Measurements from ENCODE around the gene MAN2B1. TPM values are rescaled to one million over a fixed set of nuclear protein-coding genes. Genes with fewer than 3 reads are reported as not detected.

The MAN2B1 gene
- total and polyA plus RNA-seq, 2 of the 8 experiments (the other 6 are each of a cell fraction or from before 2014, with no cell fraction given) = 55.3 to 76.3 TPM

GRCh38 chr19:12623361-12624031 is 43.0 kb downstream of the MAN2B1 start:
- no peak for DNase-seq (ENCODE audit: low read depth in 1 of 2, low spot score in 2 of 2)
- Histone ChIP-seq H2BK15ac (ENCODE audit: low read length) (no peak overlapping the region), H3K18ac (ENCODE audit: extremely low read depth, low read length) (no peak overlapping the region), H3K36me3 (ENCODE audit: control insufficient read depth in 2 of 4, insufficient read depth in 4 of 4, low read length in 3 of 4) (peaks cover 7 to 51% (median 36%) of the 10 kb centered on the region in 4 experiments; a peak in 7 of 8 replicates), H3K9me3 (ENCODE audit: insufficient read depth in 2 of 2, low read depth in 1 of 2, low read length in 1 of 2) (peaks cover 17 to 28% of the 10 kb centered on the region in 2 experiments), H4K20me1 (replicated peaks in 1 of 2; ENCODE audit: control insufficient read depth in 1 of 2, insufficient read depth in 2 of 2, low read length in 2 of 2) (no peaks in the 10 kb centered on the region), H3K23me2 (ENCODE audit: low read depth, low read length) (no peaks in the 10 kb centered on the region), H2BK120ac (replicated peaks; ENCODE audit: low read depth, low read length) (no peak overlapping the region), H2AFZ (ENCODE audit: low read length) (no peak overlapping the region), H2BK5ac (ENCODE audit: low read depth, low read length) (no peak overlapping the region), H3K79me1 (ENCODE audit: low read depth, low read length) (no peaks in the 10 kb centered on the region), H3K4me3 (ENCODE audit: extremely low read depth in 1 of 4, insufficient read depth in 2 of 4, low read depth in 3 of 4, low read length in 4 of 4) (no peak overlapping the region), H3K79me2 (ENCODE audit: control insufficient read depth in 1 of 2, insufficient read depth in 2 of 2, low read length in 2 of 2) (peaks cover 3 to 25% of the 10 kb centered on the region in 2 experiments; a peak in 2 of 4 replicates), H3K27me3 (replicated peaks in 1 of 4; ENCODE audit: control insufficient read depth in 3 of 4, extremely low read depth in 1 of 4, insufficient read depth in 3 of 4, low read length in 3 of 4) (no peaks in the 10 kb centered on the region), H4K8ac (ENCODE audit: extremely low read depth, insufficient read depth, low read length) (no peak overlapping the region), H3K4ac (replicated peaks; ENCODE audit: insufficient read length, low read depth, low read length) (no peak overlapping the region), H2BK12ac (ENCODE audit: low read depth, low read length) (no peak overlapping the region), H3K14ac (ENCODE audit: insufficient read length) (no peak overlapping the region), H3K4me1 (replicated peaks in 1 of 4; ENCODE audit: control insufficient read depth in 3 of 4, insufficient read depth in 4 of 4, low read length in 3 of 4) (no peaks in the 10 kb centered on the region), H3K56ac (replicated peaks; ENCODE audit: insufficient read length, low read depth, low read length) (no peak overlapping the region), H3K4me2 (ENCODE audit: insufficient read depth in 1 of 2, low read depth in 2 of 2, low read length in 2 of 2) (no peak overlapping the region), H2AK5ac (ENCODE audit: low read depth, low read length) (no peak overlapping the region), H4K91ac (replicated peaks; ENCODE audit: insufficient read length, low read length) (no peak overlapping the region), H3K9ac (replicated peaks in 1 of 4; ENCODE audit: extremely low read depth in 1 of 4, low read depth in 3 of 4, low read length in 3 of 4) (no peak overlapping the region), H4K5ac (ENCODE audit: insufficient read length, low read depth, low read length) (no peak overlapping the region), H2BK20ac (ENCODE audit: low read length) (no peak overlapping the region), H3K23ac (ENCODE audit: insufficient read length) (no peak overlapping the region), H3K27ac (ENCODE audit: low read depth, low read length) (no peak overlapping the region)
- 97% methylated on average over 4 of the region's 4 CpGs; no CpG with 5 or more reads in 1 of the 2 experiments for WGBS, 2 experiments (ENCODE audit: extremely low coverage in 1 of 2, insufficient coverage in 1 of 2, insufficient read length in 1 of 2, insufficient replicate concordance in 2 of 2, low coverage in 1 of 2, low lambda C conversion rate in 2 of 2, missing lambda C conversion rate in 1 of 2)
- POLR2A ChIA-PET (ENCODE audit: partially characterized antibody) = interaction anchor here (0.8 to 0.9 kb wide), 3 partner anchors 10 to 53 kb away, joined by 3 read pairs; no protein-coding TSS in a partner anchor
- FAIRE-seq = no peak
- CTCF ChIA-PET (ENCODE audit: partially characterized antibody) = interaction anchor here (0.7 to 1.3 kb wide), 4 partner anchors 10 to 198 kb away, joined by 3 to 5 read pairs (median 4); no protein-coding TSS in a partner anchor
- TF ChIP-seq TAF1 (IDR thresholded peaks at IDR 0.05; ENCODE audit: low read depth, low read length) = no peak
- TF ChIP-seq RFX5 (IDR thresholded peaks at IDR 0.05; ENCODE audit: borderline replicate concordance, low read depth, low read length) = no peak
- TF ChIP-seq CHD2 (IDR thresholded peaks at IDR 0.05; ENCODE audit: low read length) = no peak
- TF ChIP-seq POU5F1 (IDR thresholded peaks at IDR 0.05; ENCODE audit: low read depth, low read length) = no peak
- TF ChIP-seq KDM5A (IDR thresholded peaks at IDR 0.05; ENCODE audit: low read length) = no peak
- no peak for TF ChIP-seq CBX5 (IDR thresholded peaks at IDR 0.05; ENCODE audit: low read depth, low read length)
- TF ChIP-seq NRF1 (IDR thresholded peaks at IDR 0.05; ENCODE audit: low read depth, low read length) = no peak
- no peak for TF ChIP-seq POLR2A (IDR thresholded peaks at IDR 0.05; ENCODE audit: control extremely low read depth in 1 of 2, low read depth in 2 of 2, low read length in 2 of 2)
- TF ChIP-seq CHD1 (IDR thresholded peaks at IDR 0.05; ENCODE audit: low read depth, low read length) = no peak
- TF ChIP-seq SAP30 (IDR thresholded peaks at IDR 0.05; ENCODE audit: insufficient read depth, insufficient replicate concordance, low read length) = no peak
- no peak for TF ChIP-seq ZNF274 (IDR thresholded peaks at IDR 0.05; ENCODE audit: borderline replicate concordance, extremely low read depth, low read length)
- TF ChIP-seq TEAD4 (IDR thresholded peaks at IDR 0.05; ENCODE audit: low read depth, low read length) = no peak
- TF ChIP-seq PHF8 (conservative IDR thresholded peaks at IDR 0.05; ENCODE audit: low read depth, low read length) = no peak
- no peak for TF ChIP-seq EP300 (IDR thresholded peaks at IDR 0.05; ENCODE audit: borderline replicate concordance in 1 of 2, low read depth in 2 of 2, low read length in 2 of 2)
